C4-2B (cell line): ENCODE data around the gene RAB40C.

Experiments
- H3K27ac ChIP-seq: fragments of 450-650 bp; 2 replicates; pipeline ENCODE4 v1.5.1; 2017
- CTCF ChIP-seq: fragments of 450-650 bp; conservative IDR thresholded peaks from 2 replicates; pipeline ENCODE4 v1.5.1; 2017; ENCODE audit warnings: mild to moderate bottlenecking
- ZFX ChIP-seq: fragments of 450-650 bp; IDR thresholded peaks from 2 replicates; pipeline ENCODE4 v1.6.1; 2017

Gene RAB40C

DNA sequence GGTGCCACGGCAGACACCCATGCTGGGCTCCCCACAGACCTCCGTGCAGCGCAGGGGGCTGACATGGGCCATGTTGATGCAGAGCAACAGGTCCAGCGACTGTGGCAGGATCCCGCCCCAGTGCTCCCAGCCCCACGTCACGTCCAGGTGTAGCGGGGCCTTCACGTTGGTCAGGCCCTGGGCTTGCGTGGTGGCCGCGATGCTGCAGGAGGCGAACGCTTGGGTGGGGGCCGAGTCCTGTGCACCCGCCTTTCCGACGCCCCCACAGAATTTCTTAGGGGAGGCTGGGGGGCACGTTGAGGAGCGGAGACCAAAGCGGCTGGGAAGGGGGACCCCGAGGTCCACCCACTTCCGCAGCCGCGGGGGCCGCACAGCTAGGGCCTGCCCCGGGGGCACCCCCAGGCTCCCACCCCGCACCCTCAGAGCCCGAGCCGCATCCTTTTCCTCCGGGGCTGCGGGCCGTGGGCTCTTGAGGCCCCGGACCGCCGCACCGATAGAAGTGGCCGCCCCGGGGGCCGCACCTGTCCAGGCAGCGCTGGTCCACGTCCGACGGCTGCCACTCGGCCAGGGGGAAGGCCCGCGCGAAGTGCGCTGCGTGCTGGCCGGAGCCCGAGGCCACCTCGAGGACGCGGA, 45.8 kb downstream of the RAB40C start:
- peak overlapping the region; percentile 98 for H3K27ac ChIP-seq
- TF ChIP-seq CTCF, result no peak
- peak; percentile 89 for TF ChIP-seq ZFX

- TF ChIP-seq CTCF (no peak), ZFX (peak; percentile 44)
- H3K27ac ChIP-seq, result peak within 1 kb of the TSS; percentile 98
Measured at GRCh38 chr16:636206-637080, 46.6 kb downstream of the RAB40C start, which contains the start of gene METTL26. Gene METTL26, minus strand, starts transcription at chr16:636305. Its CDS starts 15 bp downstream, at chr16:636290.

- peak overlapping the region; percentile 98 for H3K27ac ChIP-seq
- TF ChIP-seq CTCF, result no peak
- TF ChIP-seq ZFX, result no peak
Measured at GRCh38 chr16:637081-638018, 47.5 kb downstream of the RAB40C start.

DNA sequence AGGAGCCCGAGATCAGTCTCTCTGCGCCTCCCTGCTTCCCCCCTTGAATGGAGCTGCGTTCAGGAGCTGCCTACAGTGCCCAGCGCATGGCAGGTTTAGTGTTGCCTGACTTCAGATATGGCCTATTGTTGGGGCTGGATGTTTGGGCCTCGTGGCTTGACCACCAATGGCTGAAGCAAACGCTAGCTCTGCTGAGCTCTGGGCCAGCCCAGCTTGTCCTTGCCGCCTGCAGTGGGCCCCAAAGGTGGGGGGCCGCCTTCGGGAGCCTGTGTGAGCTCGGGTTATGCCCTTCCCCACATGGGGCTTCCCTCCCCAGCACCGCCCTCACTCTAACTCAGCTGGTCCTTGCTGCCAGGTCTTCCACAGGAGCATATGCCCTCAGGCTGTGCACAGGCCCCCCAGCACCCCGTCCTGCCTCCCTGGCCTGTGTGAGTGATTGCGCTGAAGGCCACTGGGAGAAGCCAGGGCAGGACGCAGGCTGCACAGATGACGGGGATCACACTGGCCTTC, 48.2 kb downstream of the RAB40C start:
- TF ChIP-seq ZFX (no peak), CTCF (no peak)
- peak overlapping the region; percentile 98; the same call in 1 of the 2 replicates for H3K27ac ChIP-seq

GRCh38 chr16:638836-639235, 49.0 kb downstream of the RAB40C start:
- H3K27ac ChIP-seq, result peak overlapping the region; percentile 98; the same call in 1 of the 2 replicates

GRCh38 chr16:640614-641013, 50.7 kb downstream of the RAB40C start:
- peak overlapping the region; percentile 99; the same call in 1 of the 2 replicates for H3K27ac ChIP-seq
- no peak for TF ChIP-seq CTCF
- no peak for TF ChIP-seq ZFX

More at GRCh38 chr16:638836-639235, 49.0 kb downstream of the RAB40C start:
- TF ChIP-seq ZFX (no peak), CTCF (no peak)
